Frontal cortex (tissue), 4 donors: ENCODE results near the gene FASN. TPM values are rescaled to one million over a fixed set of nuclear protein-coding genes. Genes with fewer than 3 reads are reported as not detected.

Experiments used
- DNase-seq, 2 donors: peaks; one replicate each; pipeline ENCODE4 v3.0.0; 2012; ENCODE audit warnings: low spot score in 2 of 2
- FAIRE-seq: peaks from 2 replicates; lab custom pipeline; 2012; peaks lifted over from hg19 to GRCh38; lab: Jason Lieb, UNC
- total RNA-seq: library from RNA; depleted of rRNA; stranded (reverse); fragments of >200 nt; gene quantifications from one replicate; pipeline ENCODE4 v1.2.3, GENCODE V29; 2014
- donor health status: control.
- donor health status: control.
- donor health status: control.

FASN gene
- total RNA-seq, 1 donor from 2014 or later = 92.1 TPM

DNA sequence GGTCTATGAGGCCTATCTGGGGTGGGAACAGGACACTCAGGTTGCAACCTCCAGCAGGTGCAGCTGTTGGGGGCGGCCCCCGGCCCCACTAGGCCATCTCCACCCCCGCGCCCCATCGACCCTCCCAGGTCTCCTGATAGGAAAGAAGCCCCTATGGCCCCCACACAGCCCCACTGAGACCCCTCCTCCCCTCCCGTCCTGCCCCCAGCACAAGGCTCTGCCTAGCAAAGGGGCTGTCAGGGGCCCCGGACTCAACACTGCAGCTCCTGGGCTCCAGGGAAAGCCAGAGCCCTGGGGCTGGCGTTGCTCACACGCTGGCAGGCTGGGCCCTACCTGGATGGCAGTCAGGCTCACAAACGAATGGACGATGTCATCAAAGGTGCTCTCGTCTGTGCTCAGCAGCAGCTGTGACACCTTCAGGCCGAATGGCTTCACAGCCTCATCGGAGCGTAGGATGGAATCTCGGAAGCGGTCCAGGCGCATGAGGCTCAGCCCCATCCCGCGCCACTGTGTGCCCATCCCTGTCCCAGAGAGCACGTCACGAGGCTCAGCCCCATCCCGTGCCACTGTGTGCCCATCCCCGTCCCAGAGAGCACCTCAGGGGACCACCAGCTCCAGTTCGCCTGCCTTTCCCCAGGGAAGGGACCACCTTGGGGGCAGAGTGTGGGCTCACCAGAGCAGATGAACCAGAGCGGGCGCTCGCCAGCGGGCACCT, 7.3 kb downstream of the FASN start:
- no peak for FAIRE-seq
- DNase-seq = no peak

DNA sequence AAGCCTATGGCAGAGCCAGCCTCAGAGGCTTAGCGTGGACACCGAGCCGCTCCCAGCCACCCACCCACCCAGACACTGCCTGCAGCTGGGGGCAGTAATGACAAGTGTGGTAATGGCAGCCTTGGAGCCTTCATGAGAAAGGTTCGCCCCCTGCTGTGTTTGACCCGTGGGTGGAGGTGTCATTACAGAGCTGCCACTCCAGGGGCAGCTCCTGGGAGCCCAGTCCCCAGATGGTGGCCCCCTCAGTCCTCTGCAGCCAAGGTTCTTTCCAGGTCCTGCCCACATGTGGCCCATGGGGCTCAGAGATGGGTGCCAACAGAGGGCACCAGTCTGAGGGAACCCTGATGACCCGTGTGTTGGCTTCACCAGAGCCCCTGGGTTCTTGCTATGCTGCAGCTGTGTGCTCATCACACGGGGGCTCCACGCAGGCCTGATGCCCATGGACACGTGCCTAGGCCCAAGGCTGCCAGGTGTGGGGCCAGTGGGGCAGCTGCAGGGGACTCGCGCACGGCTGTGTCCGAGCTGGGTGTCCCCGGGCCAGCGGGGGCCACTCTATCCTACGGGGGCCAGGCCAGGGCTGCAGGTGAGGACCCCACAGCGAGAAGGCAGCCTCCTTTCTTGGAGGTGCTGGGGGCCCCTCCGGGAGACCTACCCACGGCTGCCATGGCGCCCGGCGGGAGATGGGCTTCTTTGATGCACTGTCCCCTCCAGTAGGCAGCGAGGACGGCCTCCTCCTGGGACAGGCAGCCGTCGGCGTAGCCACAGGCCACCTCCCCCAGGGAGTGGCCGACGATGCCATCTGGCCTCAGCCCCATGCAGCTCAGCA, 8.1 kb downstream of the FASN start:
- DNase-seq = no peak
- FAIRE-seq = no peak

DNA sequence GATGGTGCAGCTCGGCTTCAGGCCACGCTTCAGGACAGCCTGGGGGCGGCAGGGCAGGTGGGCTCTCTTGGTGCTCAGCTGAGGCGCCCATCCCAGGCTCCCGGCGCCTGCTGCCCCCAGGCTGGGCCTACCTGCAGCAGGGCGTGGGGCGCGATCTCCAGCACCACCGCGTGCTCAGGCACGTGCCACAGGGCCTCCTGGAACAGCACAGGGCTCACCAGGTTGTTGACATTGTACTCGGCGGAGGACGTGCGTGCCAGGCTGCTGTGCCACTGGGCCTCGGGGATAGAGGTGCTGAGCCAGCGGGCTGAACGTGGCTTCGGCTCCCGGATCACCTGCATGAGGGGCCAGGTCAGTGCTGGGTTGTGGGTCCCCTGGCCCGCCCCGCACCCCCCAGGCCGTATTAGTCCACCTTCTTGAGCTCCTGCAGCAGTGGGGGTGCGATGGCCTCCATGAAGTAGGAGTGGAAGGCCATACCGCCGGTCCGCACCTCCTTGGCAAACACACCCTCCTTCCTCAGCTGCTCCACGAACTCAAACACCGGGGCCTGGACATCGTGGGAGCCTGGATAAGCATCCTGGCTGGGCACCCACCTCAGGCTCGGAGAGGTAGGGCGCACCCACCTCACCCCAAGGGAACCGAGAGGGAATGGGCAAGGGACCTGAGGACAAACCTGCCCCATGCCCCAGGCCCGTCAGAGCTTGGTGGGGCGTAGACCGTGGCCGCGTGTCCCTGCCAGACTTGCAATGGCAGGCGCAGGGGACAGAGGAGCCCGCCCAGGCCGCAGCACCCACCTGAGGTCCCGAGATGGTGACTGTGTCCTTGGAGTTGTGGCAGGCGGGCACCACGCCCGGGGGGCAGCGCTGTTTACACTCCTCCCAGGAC, 9.0 kb downstream of the FASN start:
- DNase-seq (no peak), FAIRE-seq (no peak)

DNA sequence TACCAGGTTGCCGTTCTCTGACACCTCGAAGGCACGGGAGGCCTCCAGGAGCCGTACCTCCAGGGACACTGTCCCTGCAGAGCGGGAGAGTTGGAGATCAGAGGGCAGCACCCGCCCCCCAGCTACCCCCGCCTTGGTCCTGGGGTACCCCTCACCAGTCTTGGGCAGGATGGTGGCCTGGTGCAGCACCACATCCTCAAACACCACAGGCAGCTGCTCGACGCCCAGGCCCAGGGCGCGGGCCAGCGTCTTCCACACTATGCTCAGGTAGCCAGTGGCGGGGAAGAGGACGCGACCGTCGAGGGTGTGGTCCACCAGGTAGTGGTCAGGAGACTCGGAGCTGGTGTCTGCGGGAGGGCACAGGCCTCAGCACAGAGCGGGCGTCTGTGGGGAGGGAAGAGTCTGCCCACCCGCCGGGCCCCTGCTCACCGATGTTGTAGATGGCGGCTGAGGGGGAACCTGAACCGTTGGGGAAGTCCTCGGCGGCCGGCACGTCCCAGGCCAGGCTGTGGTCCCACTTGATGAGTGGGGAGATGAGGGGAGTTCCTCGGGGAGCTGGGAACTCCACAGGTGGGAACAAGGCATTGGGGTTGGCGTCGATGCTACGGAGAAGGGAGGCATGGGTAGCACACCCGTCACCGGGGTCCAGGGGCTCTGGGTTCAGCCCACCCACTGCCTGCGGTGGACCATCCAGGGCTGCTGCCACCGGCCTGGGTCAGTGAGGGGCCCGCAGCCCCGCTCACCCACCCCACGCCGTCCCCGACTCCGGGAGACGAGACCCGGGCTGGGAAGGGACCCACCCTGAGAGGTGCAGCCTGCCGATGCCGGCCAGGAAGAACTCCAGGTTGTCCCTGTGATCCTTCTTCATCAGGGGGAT, 9.8 kb downstream of the FASN start:
- DNase-seq = no peak
- FAIRE-seq = no peak

DNA sequence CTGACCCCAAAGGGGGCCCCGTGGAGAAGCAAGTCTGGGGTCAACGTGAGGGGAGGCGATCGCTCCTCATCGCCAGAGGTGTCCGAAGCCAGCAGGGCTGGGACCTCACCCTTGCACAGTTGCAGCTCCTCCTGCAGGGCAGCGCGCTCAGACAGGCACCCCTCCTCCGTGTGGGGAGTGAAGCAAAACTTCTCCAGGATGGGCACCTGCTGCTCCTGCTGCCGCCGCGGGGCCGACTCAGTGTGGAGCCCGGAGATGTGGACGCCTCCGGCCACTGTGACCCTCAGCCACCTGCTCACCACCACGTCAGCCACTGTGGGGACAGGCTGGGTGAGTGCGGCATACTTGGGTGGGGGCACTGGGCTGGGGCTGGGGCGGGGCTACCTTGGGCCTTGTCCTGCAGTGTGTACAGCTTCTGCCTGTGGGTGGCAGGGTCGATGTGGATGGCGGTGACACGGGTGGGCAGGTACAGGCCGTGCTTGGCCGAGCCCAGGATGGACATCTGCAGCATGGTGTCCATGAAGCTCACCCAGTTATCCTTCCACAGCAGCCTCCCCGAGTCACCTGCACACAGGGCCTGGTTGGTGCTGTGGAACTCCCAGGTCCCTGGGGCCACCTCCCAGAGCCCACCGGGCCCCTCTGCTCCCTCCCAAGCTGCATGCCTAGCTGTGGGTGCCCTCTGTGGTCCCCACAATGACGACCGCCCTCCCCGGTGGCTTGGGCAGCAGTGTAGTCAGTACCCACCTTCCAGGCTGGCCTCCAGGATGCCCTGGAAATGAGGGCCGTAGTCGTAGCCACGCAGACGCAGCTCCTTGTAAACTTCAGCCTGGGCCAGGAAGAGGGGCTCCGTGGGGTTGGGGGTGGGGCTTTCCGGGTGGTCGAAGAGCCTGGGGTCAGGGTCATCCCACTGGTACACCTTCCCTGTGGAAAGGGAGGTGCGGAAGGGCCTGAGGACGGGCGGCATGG, 10.8 kb downstream of the FASN start:
- no peak for FAIRE-seq
- DNase-seq = no peak

DNA sequence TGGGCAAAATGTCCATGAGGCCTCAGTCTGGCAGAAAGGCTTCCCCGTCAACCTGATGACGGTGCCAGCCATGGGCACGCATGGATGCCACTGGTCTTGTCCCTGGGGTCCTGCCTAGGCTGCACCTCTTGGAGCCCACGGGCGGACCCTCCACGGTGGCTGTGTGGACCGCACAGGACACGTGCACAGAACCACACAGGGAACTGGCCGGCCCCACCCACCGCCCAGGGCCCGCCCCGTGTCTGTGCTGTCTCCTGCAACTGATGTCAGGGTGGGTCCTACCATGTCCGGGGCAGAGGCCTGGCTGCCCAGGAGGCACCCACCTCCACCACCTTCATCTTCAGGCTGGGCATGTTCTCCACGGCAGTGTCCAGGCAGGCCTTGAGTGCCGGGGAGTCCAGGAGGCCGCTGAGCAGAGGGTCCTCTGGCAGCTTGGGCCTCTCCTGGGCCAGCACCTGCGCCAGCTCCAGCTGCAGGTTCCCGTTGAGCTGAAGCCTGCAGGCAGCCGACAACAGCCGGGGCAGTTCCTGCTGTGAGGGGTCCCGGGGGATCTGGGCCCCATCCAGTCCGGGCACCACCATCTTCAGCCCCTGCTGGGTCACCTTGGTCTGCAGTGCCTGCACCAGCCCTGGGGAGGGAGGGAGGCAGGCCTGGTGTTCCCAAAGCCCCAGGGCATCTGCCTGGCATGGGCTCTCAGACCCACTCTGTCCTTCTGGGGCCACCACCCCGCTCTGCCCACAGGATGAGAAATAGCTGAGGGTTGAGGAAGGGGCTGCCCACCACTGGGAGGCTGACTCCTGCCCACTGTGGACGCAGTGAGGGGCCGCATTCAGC, 11.9 kb downstream of the FASN start:
- DNase-seq (no peak), FAIRE-seq (no peak)

DNA sequence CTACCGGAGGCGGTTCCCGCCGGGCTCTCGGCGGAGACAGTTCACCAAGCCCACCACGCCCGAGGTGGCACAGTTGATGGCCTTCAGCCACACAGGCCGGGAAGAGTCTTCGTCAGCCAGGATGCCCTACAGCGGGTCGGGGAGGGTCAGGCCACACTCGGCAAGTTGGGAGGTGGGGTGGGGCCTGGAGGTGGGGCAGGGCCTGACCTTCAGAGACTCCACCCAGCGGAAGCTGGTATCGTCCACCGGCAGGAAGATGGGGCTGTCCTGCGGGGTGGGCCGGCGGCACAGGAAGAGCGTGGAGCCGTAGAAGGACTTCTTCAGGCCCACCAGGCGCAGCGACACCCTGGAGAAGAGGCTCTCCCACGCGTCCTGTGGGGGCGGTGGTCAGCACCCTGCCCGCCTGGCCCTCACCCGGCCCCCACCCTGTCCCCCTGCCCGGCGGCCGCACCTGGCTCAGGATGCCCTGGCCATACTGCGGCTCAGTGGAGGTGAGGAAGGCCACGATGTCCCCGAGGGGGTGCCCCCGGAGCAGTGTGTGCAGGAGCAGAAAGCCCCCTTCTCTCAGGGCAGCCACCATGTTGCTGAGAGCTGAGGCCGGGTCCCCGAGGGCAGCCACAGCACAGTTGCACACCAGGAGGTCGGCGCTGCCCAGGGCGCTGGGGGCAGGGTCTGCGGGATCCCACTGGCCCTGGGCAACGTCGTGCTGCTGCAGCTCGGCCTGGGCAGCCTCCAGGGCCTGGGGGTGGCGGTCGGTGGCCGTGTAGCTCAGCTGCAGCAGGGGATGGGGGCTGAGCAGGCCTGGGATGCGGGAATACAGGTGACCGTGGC, 12.8 kb downstream of the FASN start:
- DNase-seq (no peak), FAIRE-seq (no peak)

DNA sequence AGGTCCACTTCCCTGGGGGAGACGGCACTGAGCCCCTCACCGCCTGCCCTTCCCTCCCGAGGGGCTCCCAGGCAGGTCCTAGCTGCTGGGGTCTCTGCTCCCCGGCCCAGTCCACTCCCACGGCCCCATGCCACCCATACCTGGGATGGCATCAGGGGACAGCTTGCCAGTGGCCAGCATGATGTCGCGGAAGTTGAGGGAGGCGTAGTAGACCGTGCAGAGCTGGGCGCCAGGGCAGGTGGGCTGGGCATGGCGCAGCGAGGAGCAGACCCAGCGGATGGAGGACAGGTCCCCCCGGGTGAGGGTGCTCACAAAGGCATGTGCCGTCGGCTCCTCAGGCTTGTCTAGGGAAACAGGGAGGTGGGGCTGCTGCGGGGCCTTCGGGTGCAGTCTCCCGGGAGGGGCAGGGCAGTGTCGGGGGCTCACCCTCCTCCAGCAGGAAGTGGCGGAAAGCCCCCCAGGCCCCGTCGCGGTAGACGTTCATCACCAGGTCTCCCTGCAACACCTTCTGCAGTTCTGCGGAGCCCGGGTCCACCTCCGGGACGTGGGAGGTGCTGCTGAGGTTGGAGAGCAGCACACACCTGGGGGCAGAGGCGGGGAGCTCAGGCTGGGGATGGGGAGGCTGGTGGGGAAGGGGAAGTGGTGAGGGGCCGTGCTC, 13.5 kb downstream of the FASN start:
- DNase-seq (no peak), FAIRE-seq (no peak)

DNA sequence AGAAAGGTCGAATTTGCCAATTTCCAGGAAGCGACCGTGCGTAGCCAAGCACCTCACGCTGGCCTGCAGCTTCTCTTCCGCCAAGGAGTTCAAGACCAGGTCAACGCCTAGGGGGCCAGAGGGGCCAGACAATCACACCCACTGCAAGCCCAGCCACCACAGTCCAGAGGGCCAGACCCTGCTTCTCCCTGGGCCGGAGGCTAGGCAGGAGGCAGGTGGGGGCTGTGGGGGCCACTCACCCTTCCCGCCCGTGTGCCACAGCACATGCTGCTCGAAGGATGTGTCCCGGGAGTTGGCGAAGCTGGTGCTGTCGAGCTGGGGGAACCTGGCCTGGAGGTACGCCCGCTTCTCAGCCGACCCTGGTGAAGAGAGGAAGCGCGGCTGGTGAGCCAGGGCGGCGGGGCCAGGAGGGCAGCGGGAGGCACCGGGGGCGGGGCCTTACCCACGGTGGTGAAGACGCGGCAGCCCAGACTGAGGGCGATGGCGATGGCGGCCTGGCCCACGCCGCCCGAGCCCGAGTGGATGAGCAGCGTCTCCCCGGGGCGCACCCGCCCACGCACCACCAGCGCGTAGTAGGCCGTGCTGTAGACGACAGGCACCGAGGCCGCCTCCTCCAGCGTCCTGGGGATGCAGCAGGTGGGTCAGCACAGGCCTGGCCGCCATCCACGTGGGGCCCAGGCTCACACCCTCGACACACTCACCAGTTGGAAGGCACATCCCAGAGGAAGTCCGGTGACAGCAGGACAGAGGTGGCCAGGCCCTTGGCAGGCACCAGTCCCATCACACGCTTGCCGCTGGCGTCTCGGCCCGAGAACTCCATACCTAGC, 14.3 kb downstream of the FASN start:
- no peak for FAIRE-seq
- DNase-seq = no peak

DNA sequence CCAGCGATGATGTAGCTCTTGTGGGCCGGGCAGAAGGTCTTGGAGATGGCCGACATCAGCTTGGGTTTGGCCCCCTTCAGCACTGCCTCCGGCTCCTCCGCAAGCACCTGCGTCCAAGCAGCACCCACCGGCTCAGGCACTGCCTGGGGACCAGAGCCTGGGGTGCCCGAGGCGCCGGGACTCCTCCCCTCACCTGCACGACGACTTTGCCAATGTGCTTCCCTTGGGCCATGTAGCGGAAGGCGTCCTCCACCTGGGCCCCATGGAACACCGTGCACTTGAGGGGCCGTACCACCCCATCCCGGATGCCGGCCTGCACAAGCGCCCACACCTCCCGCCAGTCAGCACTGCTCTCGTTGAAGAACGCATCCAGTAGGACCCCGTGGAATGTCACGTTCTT, 15.0 kb downstream of the FASN start:
- DNase-seq (no peak), FAIRE-seq (no peak)

DNA sequence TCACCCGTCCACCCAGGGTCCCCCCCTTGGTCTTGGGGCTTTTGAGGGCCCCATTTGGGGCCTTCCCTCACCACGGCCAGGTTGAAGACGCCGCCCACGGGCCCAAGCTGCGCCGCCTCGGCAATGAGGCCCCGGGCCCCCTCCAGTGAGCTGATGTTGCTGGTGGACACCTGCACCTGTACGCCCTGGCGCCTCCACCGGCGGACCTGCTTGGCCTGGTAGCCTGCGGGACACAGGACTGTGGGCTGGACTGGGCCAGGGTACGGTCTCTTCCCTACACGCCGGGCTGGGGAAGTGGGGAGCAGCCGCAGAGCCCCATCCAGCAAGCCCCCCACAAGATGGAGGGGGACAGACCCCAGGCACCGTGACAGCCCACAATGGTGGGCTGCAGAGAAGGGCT, 15.6 kb downstream of the FASN start:
- FAIRE-seq (no peak), DNase-seq (no peak)

DNA sequence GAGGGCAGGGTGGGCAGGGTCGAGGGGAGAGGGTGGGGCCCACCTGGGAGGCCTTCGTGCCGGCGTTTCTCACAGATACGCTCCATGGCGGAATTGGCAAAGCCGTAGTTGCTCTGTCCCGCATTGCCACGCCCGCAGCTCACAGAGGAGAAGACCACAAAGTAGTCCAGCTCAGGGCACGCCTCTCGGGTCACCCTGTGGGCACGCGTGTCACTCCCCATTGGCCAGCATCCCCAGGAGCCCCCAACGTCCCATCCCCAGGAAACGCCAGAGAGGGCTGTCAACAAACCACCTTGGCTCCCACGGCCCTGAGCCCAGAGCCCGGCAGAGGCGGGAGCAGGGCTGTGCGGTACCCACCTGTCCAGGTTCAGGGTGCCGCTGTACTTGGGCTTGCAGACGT, 16.1 kb downstream of the FASN start:
- no peak for FAIRE-seq
- no peak for DNase-seq

DNA sequence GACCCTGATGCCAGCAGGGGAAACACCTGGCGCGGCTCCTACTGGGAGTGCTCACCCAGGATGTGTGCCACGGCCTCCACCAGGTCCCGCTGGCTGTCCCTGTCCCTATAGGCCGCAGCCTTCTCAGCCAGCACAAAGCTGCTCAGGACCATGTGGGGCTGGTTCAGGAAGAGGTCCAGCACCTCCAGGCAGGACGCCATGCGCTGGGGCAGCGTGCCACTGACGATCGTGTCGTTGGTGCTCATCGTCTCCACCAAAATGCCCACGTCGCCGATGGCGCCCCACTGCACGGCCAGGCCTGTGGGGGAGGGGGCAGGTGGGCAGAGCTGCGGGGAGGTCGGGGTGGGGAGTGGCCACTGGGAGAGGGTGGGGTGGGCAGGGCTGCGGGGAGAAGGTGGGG, 16.5 kb downstream of the FASN start:
- FAIRE-seq (no peak), DNase-seq (no peak)

DNA sequence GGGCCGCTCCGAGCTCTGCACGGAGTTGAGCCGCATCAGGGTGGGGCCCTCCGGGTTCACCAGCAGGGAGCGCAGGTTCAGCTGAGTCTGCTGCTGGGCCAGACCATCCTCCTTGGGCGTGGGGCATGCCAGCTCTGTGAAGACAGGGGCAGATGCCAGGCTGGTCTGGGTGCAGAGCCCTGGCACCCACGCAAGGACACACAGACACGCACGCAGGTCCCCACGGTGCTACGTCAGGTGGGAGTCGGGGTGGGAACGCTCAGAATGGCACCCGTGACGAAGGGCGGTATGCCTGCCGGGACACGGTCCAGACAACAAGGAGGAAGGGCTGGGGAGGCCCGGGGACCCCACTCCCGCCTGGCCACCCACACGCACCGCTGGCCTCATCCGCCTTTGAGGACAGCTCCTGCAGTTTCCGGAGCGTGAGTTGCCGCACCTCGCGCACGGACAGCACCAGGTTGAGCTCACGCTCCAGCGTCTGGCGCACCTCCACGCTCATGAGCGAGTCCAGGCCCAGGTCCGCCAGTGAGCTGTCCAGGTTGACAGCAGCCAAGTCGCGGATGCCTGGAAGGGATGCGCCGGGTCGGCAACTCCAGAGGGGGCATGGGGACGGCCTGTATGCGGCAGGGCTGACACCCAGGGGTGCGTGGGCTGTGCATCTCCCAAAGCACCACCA, 17.1 kb downstream of the FASN start:
- no peak for FAIRE-seq
- no peak for DNase-seq
